K562 (cell line): ENCODE measurements around the gene ALG5. TPM values are rescaled to one million over a fixed set of nuclear protein-coding genes. Genes with fewer than 3 reads are reported as not detected.

Experiments used
- ATAC-seq: fragments of 200-7000 bp; cut with Tn5 transposase; 3 replicates; pipeline ENCODE4 v1.9.1; 2020; ENCODE audit warnings: moderate library complexity
- BruUV-seq: library from RNA; stranded (reverse); fragments of 400-500 nt; replicated peaks from 2 replicates; lab custom pipeline; 2021; lab: Mats Ljungman, UMichigan
- CTCF ChIA-PET: fragments of 300-600 bp; formaldehyde crosslinking; extraction: SDS; loops from one replicate; lab custom pipeline; 2021; ENCODE audit warnings: low intra/inter-chr PET ratio; lab: Yijun Ruan, JAX
- POLR2A ChIA-PET: fragments of 300-600, 350-650 bp; sonication (Branson Sonifier 250); formaldehyde crosslinking; extraction: SDS; loops from one replicate; lab custom pipeline; 2021; ENCODE audit warnings: antibody characterized with exemption, inconsistent platforms; lab: Yijun Ruan, JAX
- DNase-seq, 4 experiments: peaks; one replicate each; pipeline versions ENCODE4 v3.0.0 to v3.0.0-alpha.2; 2011 to 2018; ENCODE audit warnings: low spot score in 3 of 4, mixed read lengths in 3 of 4; ENCODE audit errors: extremely low read depth in 1 of 4
- FAIRE-seq: peaks from 2 replicates; lab custom pipeline; 2011; peaks lifted over from hg19 to GRCh38; lab: Jason Lieb, UNC
- H2AFZ ChIP-seq: 2 replicates; pipeline ENCODE4 v1.6.0; 2011; ENCODE audit warnings: low read depth, low read length, control low read depth, inconsistent platforms
- H3K27ac ChIP-seq: fragments of 200-600 bp; 3 replicates; pipeline ENCODE4 v1.8.0; 2011; ENCODE audit warnings: low read depth, mild to moderate bottlenecking, control low read depth, inconsistent platforms, low read length, moderate library complexity, mixed read lengths; ENCODE audit errors: extremely low read depth
- H3K27me3 ChIP-seq, 2 experiments: fragments of 300-600 bp in 1 of 2; 2 replicates in 1 of 2; 3 replicates in 1 of 2; pipeline versions ENCODE4 v1.6.0 to v1.8.0; 2011; ENCODE audit warnings: inconsistent platforms in 2 of 2, low read length in 2 of 2, mild to moderate bottlenecking in 1 of 2, mixed read lengths in 1 of 2, moderate library complexity in 1 of 2; ENCODE audit not compliant: control insufficient read depth in 2 of 2, insufficient read depth in 2 of 2
- H3K36me3 ChIP-seq: fragments of 300-600 bp; 3 replicates; pipeline ENCODE4 v1.8.0; 2011; ENCODE audit warnings: mild to moderate bottlenecking, low read length, inconsistent platforms; ENCODE audit not compliant: control insufficient read depth, insufficient read depth
- H3K4me1 ChIP-seq, 2 experiments: fragments of 200-600 bp in 1 of 2; replicated peaks in 1 of 2; 2 replicates in 1 of 2; 3 replicates in 1 of 2; pipeline versions ENCODE4 v1.5.1 to v1.8.0; 2011; ENCODE audit warnings: inconsistent platforms in 2 of 2, low read length in 2 of 2, mild to moderate bottlenecking in 1 of 2, mixed read lengths in 1 of 2, moderate library complexity in 1 of 2; ENCODE audit not compliant: control insufficient read depth in 2 of 2, insufficient read depth in 2 of 2
- H3K4me2 ChIP-seq: 2 replicates; pipeline ENCODE4 v1.6.1; 2011; ENCODE audit warnings: low read length, control low read depth, inconsistent platforms, mixed read lengths; ENCODE audit not compliant: insufficient read depth
- H3K4me3 ChIP-seq: fragments of 200-600 bp; sonication (generic), shearing (Covaris generic); 2 replicates; pipeline ENCODE4 v1.5.1; 2016; ENCODE audit warnings: control low read depth, inconsistent platforms
- H3K79me2 ChIP-seq: fragments of 200-600 bp; 3 replicates; pipeline ENCODE4 v1.8.0; 2011; ENCODE audit warnings: low read length, inconsistent platforms; ENCODE audit not compliant: control insufficient read depth, insufficient read depth
- H3K9ac ChIP-seq, 2 experiments: 2 replicates each; pipeline versions ENCODE4 v1.6.0 to v1.6.1; 2011; ENCODE audit warnings: low read depth in 2 of 2, low read length in 2 of 2, control low read depth in 1 of 2, inconsistent platforms in 1 of 2, mild to moderate bottlenecking in 1 of 2, mixed read lengths in 1 of 2; ENCODE audit not compliant: insufficient read depth in 1 of 2
- H3K9me1 ChIP-seq: one replicate; pipeline ENCODE4 v1.6.0; 2011; ENCODE audit warnings: inconsistent platforms, mild to moderate bottlenecking, low read length, moderate library complexity; ENCODE audit not compliant: control insufficient read depth, insufficient read depth
- H3K9me3 ChIP-seq: replicated peaks from 2 replicates; pipeline ENCODE4 v1.5.1; 2011; ENCODE audit warnings: low read depth, low read length, inconsistent platforms; ENCODE audit not compliant: control insufficient read depth, insufficient read depth
- H4K20me1 ChIP-seq: replicated peaks from 2 replicates; pipeline ENCODE4 v1.6.1; 2011; ENCODE audit warnings: low read length, inconsistent platforms, mixed read lengths; ENCODE audit not compliant: control insufficient read depth, insufficient read depth
- POLR2G ChIP-seq: fragments of 200-400 bp; formaldehyde crosslinking; IDR thresholded peaks from 2 replicates; pipeline ENCODE4 v1.6.1; 2017; ENCODE audit warnings: low read depth, mild to moderate bottlenecking, antibody characterized with exemption, low read length, moderate library complexity
- RBFOX2 ChIP-seq: fragments of 200-400 bp; formaldehyde crosslinking; IDR thresholded peaks from 2 replicates; pipeline ENCODE4 v1.6.1; 2017; ENCODE audit warnings: low read depth, mild to moderate bottlenecking, low read length, moderate library complexity
- SPI1 ChIP-seq: IDR thresholded peaks from 2 replicates; pipeline ENCODE4 v1.6.1; 2011; ENCODE audit warnings: low read depth, low read length, control low read depth, borderline replicate concordance
- YY1 ChIP-seq, 3 experiments: IDR thresholded peaks; 2 replicates each; pipeline ENCODE4 v1.6.1; 2011; ENCODE audit warnings: low read length in 2 of 3, mild to moderate bottlenecking in 2 of 3, moderate library complexity in 2 of 3, borderline replicate concordance in 1 of 3, control low read depth in 1 of 3, low read depth in 1 of 3; ENCODE audit not compliant: insufficient read depth in 3 of 3, insufficient replicate concordance in 2 of 3, control insufficient read depth in 1 of 3, insufficient read length in 1 of 3; ENCODE audit errors: extremely low read depth in 1 of 3
- ZFX ChIP-seq: sonication (generic); formaldehyde crosslinking; IDR thresholded peaks from 2 replicates; pipeline ENCODE4 v1.8.0; 2022; ENCODE audit warnings: mild to moderate bottlenecking, missing genetic modification reagents, moderate library complexity
- WGBS: fragments of 100-300 bp; shearing (Covaris generic); methylation state at CpG from one replicate; pipeline ENCODE4 v1.1.6; 2016; ENCODE audit warnings: low coverage, mixed read lengths; ENCODE audit not compliant: insufficient coverage; ENCODE audit errors: missing lambda C conversion rate; 5-methylcytosine and 5-hydroxymethylcytosine counted together
- in situ Hi-C: fragments of 300-500 bp; cut with MboI; formaldehyde crosslinking; loops from 4 replicates; pipeline ENCODE4 v1.15.0; 2018; ENCODE audit warnings: inconsistent platforms, mixed read lengths
- intact Hi-C: fragments of 100-400 bp; cut with micrococcal nuclease; formaldehyde crosslinking; loops from 2 replicates; pipeline ENCODE4 v1.14.2; 2022
- polyA plus RNA-seq, 8 experiments: library from polyadenylated mRNA; depleted of rRNA in 4 of 8; stranded (reverse) in 5 of 8; unstranded in 3 of 8; fragments of >200 nt; fragmentation: Nextera tagmentation in 2 of 8; fragmentation: Illumina TruSeq in 1 of 8; extraction: Ambion mirVana in 2 of 8; extraction: Trizol in 1 of 8; gene quantifications; 2 replicates each; pipeline versions ENCODE4 v1.2.1 to v1.2.3, GENCODE V29; 2011 to 2014; ENCODE audit warnings: inconsistent platforms in 1 of 8, missing spikeins in 1 of 8
- total RNA-seq, 7 experiments: library from RNA; depleted of rRNA in 6 of 7; stranded (reverse); fragments of >200 nt in 6 of 7; fragmentation: Illumina TruSeq in 2 of 7; extraction: Trizol in 2 of 7; gene quantifications; 2 replicates each; pipeline versions ENCODE4 v1.2.1 to v1.2.3, GENCODE V29; 2011 to 2021; ENCODE audit warnings: low replicate concordance in 1 of 7
- TF ChIP-seq, protein P1 (sequence below): fragments of 250-450 bp; sonication (Bioruptor Pico); IDR thresholded peaks from 2 replicates; pipeline ENCODE4 v1.4.0; 2020
- TF ChIP-seq, protein P2 (sequence below): fragments of 250-450 bp; sonication (Bioruptor Pico); IDR thresholded peaks from 2 replicates; pipeline ENCODE4 v1.8.0; 2022; ENCODE audit warnings: inconsistent platforms
- TF ChIP-seq, protein P3 (sequence below), 2 experiments: IDR thresholded peaks; 2 replicates each; pipeline ENCODE4 v1.6.1; 2012; ENCODE audit warnings: improper control_type of control experiment in 2 of 2, low read depth in 2 of 2, low read length in 2 of 2, borderline replicate concordance in 1 of 2

ALG5 gene
- total and polyA plus RNA-seq, 9 of the 15 experiments (the other 6 are each of a cell fraction or from before 2014, with no cell fraction given) = 33.6 to 80.5 (median 48.2) TPM

GRCh38 chr13:36992362-36992761 is 6.8 kb downstream of the ALG5 start:
- Histone ChIP-seq H3K27me3 (no peaks in the 10 kb centered on the region), H3K36me3 (peaks cover 93% of the 10 kb centered on the region)
- no TSS peak for BruUV-seq
- no peak for DNase-seq
- CTCF ChIA-PET = interaction anchor here (0.6 kb wide), 1 partner anchor 647 kb away, joined by 3 read pairs; no protein-coding TSS in a partner anchor
- no peak for TF ChIP-seq RBFOX2
- no peak for TF ChIP-seq YY1 (IDR thresholded peaks at IDR 0.05; ENCODE audit: borderline replicate concordance in 1 of 3, control insufficient read depth in 1 of 3, extremely low read depth in 1 of 3, insufficient read depth in 3 of 3, insufficient read length in 1 of 3, insufficient replicate concordance in 2 of 3, low read depth in 1 of 3, low read length in 2 of 3)
- TF ChIP-seq ZFX (CRISPR knock-in tag) = no peak
- TF ChIP-seq POLR2G = no peak
- TF ChIP-seq, protein P1, sequence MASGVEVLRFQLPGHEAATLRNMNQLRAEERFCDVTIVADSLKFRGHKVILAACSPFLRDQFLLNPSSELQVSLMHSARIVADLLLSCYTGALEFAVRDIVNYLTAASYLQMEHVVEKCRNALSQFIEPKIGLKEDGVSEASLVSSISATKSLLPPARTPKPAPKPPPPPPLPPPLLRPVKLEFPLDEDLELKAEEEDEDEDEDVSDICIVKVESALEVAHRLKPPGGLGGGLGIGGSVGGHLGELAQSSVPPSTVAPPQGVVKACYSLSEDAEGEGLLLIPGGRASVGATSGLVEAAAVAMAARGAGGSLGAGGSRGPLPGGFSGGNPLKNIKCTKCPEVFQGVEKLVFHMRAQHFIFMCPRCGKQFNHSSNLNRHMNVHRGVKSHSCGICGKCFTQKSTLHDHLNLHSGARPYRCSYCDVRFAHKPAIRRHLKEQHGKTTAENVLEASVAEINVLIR (CRISPR knock-in tag) = no peak
- TF ChIP-seq SPI1 = no peak
- TF ChIP-seq, protein P2, sequence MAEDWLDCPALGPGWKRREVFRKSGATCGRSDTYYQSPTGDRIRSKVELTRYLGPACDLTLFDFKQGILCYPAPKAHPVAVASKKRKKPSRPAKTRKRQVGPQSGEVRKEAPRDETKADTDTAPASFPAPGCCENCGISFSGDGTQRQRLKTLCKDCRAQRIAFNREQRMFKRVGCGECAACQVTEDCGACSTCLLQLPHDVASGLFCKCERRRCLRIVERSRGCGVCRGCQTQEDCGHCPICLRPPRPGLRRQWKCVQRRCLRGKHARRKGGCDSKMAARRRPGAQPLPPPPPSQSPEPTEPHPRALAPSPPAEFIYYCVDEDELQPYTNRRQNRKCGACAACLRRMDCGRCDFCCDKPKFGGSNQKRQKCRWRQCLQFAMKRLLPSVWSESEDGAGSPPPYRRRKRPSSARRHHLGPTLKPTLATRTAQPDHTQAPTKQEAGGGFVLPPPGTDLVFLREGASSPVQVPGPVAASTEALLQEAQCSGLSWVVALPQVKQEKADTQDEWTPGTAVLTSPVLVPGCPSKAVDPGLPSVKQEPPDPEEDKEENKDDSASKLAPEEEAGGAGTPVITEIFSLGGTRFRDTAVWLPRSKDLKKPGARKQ (CRISPR knock-in tag) = no peak
- TF ChIP-seq, protein P3, sequence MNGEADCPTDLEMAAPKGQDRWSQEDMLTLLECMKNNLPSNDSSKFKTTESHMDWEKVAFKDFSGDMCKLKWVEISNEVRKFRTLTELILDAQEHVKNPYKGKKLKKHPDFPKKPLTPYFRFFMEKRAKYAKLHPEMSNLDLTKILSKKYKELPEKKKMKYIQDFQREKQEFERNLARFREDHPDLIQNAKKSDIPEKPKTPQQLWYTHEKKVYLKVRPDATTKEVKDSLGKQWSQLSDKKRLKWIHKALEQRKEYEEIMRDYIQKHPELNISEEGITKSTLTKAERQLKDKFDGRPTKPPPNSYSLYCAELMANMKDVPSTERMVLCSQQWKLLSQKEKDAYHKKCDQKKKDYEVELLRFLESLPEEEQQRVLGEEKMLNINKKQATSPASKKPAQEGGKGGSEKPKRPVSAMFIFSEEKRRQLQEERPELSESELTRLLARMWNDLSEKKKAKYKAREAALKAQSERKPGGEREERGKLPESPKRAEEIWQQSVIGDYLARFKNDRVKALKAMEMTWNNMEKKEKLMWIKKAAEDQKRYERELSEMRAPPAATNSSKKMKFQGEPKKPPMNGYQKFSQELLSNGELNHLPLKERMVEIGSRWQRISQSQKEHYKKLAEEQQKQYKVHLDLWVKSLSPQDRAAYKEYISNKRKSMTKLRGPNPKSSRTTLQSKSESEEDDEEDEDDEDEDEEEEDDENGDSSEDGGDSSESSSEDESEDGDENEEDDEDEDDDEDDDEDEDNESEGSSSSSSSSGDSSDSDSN (IDR thresholded peaks at IDR 0.05; ENCODE audit: borderline replicate concordance in 1 of 2, low read depth in 2 of 2, low read length in 2 of 2) = no peak
- TF ChIP-seq, all 486 proteins: peak for 0
- no peak overlapping the region for H3K4me3 ChIP-seq
- 100% methylated on average over 4 of the region's 4 CpGs for WGBS
- in situ Hi-C loops = no loop called here
- H3K9ac ChIP-seq = no peak overlapping the region
- intact Hi-C loops = no loop called here
- no peak overlapping the region for H3K27ac ChIP-seq
- H3K9me1 ChIP-seq = no peaks in the 10 kb centered on the region
- no peaks in the 10 kb centered on the region; the same call in 1 of the 2 replicates for H4K20me1 ChIP-seq
- H2AFZ ChIP-seq = no peak overlapping the region
- H3K79me2 ChIP-seq = peaks cover 25% of the 10 kb centered on the region
- H3K4me2 ChIP-seq = no peak overlapping the region
- FAIRE-seq = no peak
- H3K9me3 ChIP-seq = no peaks in the 10 kb centered on the region
- POLR2A ChIA-PET = no interaction called here
- ATAC-seq = no peak
- no peaks in the 10 kb centered on the region for H3K4me1 ChIP-seq
